Sigmoid colon (tissue), 4 donors: ENCODE data around the gene TMEM208.

Source experiments
- EP300 ChIP-seq, 4 donors: sonication (generic); formaldehyde crosslinking; IDR thresholded peaks; one replicate each; pipeline ENCODE4 v1.6.1; 2017; ENCODE audit warnings: antibody characterized with exemption in 4 of 4
- POLR2A ChIP-seq, 2 donors: fragments of 450-650 bp; IDR thresholded peaks; one replicate each; pipeline ENCODE4 v1.6.1; 2016; ENCODE audit warnings: antibody characterized with exemption in 2 of 2, mild to moderate bottlenecking in 2 of 2, moderate library complexity in 2 of 2
- POLR2AphosphoS5 ChIP-seq, 4 donors: sonication (generic); formaldehyde crosslinking; IDR thresholded peaks; one replicate each; pipeline ENCODE4 v1.6.1; 2017; ENCODE audit warnings: antibody characterized with exemption in 4 of 4
- TF ChIP-seq, protein P1 (sequence below), 4 experiments: fragments of 450-650 bp in 3 of 4; fragments of 200-600 bp in 1 of 4; IDR thresholded peaks; one replicate each; pipeline ENCODE4 v1.5.1; 2016 to 2019; ENCODE audit warnings: antibody characterized with exemption in 4 of 4, mild to moderate bottlenecking in 3 of 4, moderate library complexity in 2 of 4

DNA sequence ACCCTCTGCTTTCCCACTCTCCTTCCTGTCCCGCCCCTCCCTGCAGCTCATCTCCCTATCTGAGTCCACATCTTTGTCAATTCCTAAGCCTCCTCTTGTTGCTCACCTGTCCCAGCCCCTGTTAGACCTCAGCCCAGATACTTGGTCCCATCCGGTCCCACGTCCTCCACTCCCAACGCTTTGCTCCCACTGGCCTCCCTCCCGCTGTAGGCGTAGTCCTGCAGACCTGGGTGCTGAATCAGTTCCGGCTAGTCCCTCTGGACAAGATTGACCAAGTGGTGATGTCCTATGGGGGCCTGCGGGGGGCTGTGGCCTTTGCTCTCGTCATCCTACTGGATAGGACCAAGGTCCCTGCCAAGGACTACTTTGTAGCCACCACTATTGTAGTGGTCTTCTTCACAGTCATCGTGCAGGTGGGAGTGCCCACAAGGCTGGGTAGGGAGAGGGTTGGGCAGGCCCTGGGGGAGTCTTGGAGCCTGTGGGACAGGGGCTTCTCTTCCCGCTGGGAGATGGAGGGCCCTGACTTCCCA is 29.8 kb downstream of the TMEM208 start:
- TF ChIP-seq EP300 (IDR thresholded peaks at IDR 0.05) (no peak), POLR2A (IDR thresholded peaks at IDR 0.05) (no peak), POLR2AphosphoS5 (IDR thresholded peaks at IDR 0.05) (no peak)
- TF ChIP-seq, protein P1, sequence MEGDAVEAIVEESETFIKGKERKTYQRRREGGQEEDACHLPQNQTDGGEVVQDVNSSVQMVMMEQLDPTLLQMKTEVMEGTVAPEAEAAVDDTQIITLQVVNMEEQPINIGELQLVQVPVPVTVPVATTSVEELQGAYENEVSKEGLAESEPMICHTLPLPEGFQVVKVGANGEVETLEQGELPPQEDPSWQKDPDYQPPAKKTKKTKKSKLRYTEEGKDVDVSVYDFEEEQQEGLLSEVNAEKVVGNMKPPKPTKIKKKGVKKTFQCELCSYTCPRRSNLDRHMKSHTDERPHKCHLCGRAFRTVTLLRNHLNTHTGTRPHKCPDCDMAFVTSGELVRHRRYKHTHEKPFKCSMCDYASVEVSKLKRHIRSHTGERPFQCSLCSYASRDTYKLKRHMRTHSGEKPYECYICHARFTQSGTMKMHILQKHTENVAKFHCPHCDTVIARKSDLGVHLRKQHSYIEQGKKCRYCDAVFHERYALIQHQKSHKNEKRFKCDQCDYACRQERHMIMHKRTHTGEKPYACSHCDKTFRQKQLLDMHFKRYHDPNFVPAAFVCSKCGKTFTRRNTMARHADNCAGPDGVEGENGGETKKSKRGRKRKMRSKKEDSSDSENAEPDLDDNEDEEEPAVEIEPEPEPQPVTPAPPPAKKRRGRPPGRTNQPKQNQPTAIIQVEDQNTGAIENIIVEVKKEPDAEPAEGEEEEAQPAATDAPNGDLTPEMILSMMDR (IDR thresholded peaks at IDR 0.05) = no peak
